Natural killer cell (primary cell): Measurements from ENCODE around the gene C1orf141. TPM values are rescaled to one million over a fixed set of nuclear protein-coding genes. Genes with fewer than 3 reads are reported as not detected.

ENCODE experiments used
- ATAC-seq, 3 donors: fragments of 150-1000 bp in 2 of 3; fragments of 200-7000 bp in 1 of 3; cut with Tn5 transposase; 1 replicate in 1 of 3; 2 replicates in 2 of 3; pipeline ENCODE4 v1.10.0; 2021; ENCODE audit warnings: mild to moderate bottlenecking in 2 of 3, moderate library complexity in 2 of 3
- DNase-seq, 2 donors: peaks; one replicate each; pipeline versions ENCODE4 v3.0.0 to v3.0.0-alpha.2; 2013 to 2021; ENCODE audit warnings: mixed read lengths in 1 of 2
- H3K27ac ChIP-seq: one replicate; pipeline ENCODE4 v1.5.1; 2013; ENCODE audit warnings: mild to moderate bottlenecking, low read length
- H3K27me3 ChIP-seq: one replicate; pipeline ENCODE4 v1.6.1; 2013; ENCODE audit warnings: low read length; ENCODE audit not compliant: control insufficient read depth, insufficient read depth
- H3K36me3 ChIP-seq: one replicate; pipeline ENCODE4 v1.6.1; 2013; ENCODE audit warnings: low read length; ENCODE audit not compliant: control insufficient read depth, insufficient read depth
- H3K4me1 ChIP-seq: one replicate; pipeline ENCODE4 v1.6.1; 2013; ENCODE audit warnings: low read length; ENCODE audit not compliant: control insufficient read depth, insufficient read depth
- H3K4me3 ChIP-seq: one replicate; pipeline ENCODE4 v1.5.1; 2013; ENCODE audit warnings: low read length
- H3K9me3 ChIP-seq: one replicate; pipeline ENCODE4 v1.6.1; 2013; ENCODE audit warnings: low read length; ENCODE audit not compliant: control insufficient read depth, insufficient read depth
- H3K27ac Mint-ChIP-seq, 2 donors: one replicate each; pipeline ENCODE4 v1.8.0; 2022; ENCODE audit warnings: mild to moderate bottlenecking in 2 of 2, mixed read lengths in 2 of 2, moderate library complexity in 1 of 2
- H3K27me3 Mint-ChIP-seq, 2 donors: one replicate each; pipeline ENCODE4 v1.8.0; 2022; ENCODE audit warnings: low read depth in 2 of 2, mixed read lengths in 2 of 2
- H3K36me3 Mint-ChIP-seq: one replicate; pipeline ENCODE4 v1.8.0; 2022; ENCODE audit warnings: mixed read lengths
- H3K4me1 Mint-ChIP-seq, 2 donors: one replicate each; pipeline ENCODE4 v1.8.0; 2022; ENCODE audit warnings: mixed read lengths in 2 of 2
- H3K4me3 Mint-ChIP-seq: one replicate; pipeline ENCODE4 v1.8.0; 2022; ENCODE audit warnings: mild to moderate bottlenecking, moderate library complexity, mixed read lengths
- H3K9me3 Mint-ChIP-seq, 2 donors: one replicate each; pipeline ENCODE4 v1.8.0; 2022; ENCODE audit warnings: mixed read lengths in 2 of 2
- WGBS: methylation state at CpG from one replicate; pipeline ENCODE4 v1.1.7; 2013; ENCODE audit warnings: missing lambda C conversion rate; ENCODE audit not compliant: insufficient coverage; 5-methylcytosine and 5-hydroxymethylcytosine counted together
- intact Hi-C: fragments of 100-400 bp; cut with micrococcal nuclease; formaldehyde crosslinking; loops from one replicate; pipeline ENCODE4 v1.14.2; 2022
- total RNA-seq, 4 donors: library from RNA; stranded (reverse); fragments of 120-200 nt in 1 of 4; gene quantifications; one replicate each; pipeline versions ENCODE4 v1.2.3 to v1.2.4, GENCODE V29; 2013 to 2022
- TF ChIP-seq, protein P1 (sequence below): fragments of 200-600 bp; IDR thresholded peaks from one replicate; pipeline ENCODE4 v1.8.0; 2022; ENCODE audit warnings: antibody characterized with exemption

C1orf141 gene
- total RNA-seq, 3 donors from 2014 or later (not counting 1 experiment from before 2014, with no cell fraction given): not detected

DNA sequence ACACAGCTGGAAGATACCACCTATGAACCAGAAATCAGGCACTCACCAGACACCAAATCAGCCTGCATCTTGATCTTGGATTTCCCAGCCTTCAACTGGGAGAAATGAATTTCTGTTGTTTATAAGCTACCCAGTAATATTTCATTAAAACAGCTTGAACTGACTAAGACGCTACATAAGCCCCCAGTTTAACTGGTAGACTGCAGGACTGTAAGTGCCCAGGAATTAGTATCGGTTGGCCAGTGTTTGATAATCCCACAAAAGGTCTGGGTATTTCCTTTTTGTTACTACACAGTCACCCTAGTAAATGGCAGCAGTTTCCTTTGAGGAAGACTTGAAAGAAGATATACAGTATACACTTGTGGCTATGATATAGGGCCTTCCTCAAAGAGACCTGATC, 73.5 kb downstream of the C1orf141 start:
- H3K4me1 Mint-ChIP-seq: no peaks in the 10 kb centered on the region
- no peaks in the 10 kb centered on the region for H3K9me3 Mint-ChIP-seq
- Histone ChIP-seq H3K27ac (no peak overlapping the region), H3K27me3 (peaks cover 4% of the 10 kb centered on the region), H3K4me1 (no peaks in the 10 kb centered on the region), H3K36me3 (no peaks in the 10 kb centered on the region), H3K4me3 (no peak overlapping the region), H3K9me3 (no peaks in the 10 kb centered on the region)
- no peaks in the 10 kb centered on the region for H3K36me3 Mint-ChIP-seq
- no peak for ATAC-seq
- WGBS: 95% methylated on average over 2 of the region's 2 CpGs
- H3K27me3 Mint-ChIP-seq: peaks cover 8 to 11% of the 10 kb centered on the region in 2 donors
- no peak overlapping the region for H3K4me3 Mint-ChIP-seq
- no peak for DNase-seq
- no peak overlapping the region for H3K27ac Mint-ChIP-seq
- intact Hi-C loops: no loop called here
- TF ChIP-seq, protein P1, sequence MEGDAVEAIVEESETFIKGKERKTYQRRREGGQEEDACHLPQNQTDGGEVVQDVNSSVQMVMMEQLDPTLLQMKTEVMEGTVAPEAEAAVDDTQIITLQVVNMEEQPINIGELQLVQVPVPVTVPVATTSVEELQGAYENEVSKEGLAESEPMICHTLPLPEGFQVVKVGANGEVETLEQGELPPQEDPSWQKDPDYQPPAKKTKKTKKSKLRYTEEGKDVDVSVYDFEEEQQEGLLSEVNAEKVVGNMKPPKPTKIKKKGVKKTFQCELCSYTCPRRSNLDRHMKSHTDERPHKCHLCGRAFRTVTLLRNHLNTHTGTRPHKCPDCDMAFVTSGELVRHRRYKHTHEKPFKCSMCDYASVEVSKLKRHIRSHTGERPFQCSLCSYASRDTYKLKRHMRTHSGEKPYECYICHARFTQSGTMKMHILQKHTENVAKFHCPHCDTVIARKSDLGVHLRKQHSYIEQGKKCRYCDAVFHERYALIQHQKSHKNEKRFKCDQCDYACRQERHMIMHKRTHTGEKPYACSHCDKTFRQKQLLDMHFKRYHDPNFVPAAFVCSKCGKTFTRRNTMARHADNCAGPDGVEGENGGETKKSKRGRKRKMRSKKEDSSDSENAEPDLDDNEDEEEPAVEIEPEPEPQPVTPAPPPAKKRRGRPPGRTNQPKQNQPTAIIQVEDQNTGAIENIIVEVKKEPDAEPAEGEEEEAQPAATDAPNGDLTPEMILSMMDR: no peak

DNA sequence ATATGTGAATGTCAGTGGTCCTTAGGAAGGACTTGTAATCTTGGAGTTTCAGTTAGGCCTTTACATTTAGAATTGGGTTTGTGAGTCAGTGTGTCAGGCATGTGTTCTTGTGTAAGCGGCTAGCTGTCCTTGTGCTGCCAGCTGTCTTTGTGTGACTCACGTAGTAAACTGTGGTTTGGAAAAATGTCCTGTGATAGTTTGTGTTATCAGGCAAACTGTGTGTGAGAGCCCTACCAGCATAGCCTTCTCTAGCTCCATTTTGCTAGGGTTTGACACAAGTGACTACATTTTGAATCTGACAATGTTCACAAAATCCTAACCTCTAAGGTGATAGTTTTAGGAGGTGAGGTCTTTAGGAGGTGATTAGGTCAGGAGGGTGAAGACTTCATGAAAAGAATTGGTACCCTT, 74.0 kb downstream of the C1orf141 start:
- 87% methylated on average over 2 of the region's 2 CpGs for WGBS
- intact Hi-C loops: no loop called here

DNA sequence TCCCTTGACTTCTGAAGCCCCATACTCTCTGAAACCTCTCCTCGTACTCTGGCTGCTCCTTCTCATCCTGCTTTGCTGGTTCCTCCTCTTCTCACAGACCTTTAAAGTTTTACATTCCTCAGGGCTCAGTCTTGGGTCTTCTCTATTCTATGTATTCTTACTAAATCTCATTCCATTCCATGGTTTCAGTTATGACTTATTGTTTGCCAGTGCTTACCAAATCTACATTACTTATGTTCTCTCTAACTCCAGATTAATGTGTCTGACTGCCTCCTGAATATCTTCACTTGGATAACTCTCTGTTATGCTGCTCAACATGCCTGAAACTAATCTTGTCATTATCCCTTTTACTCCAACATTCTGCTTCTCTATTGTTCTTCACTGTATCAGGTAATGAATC, 75.4 kb downstream of the C1orf141 start:
- intact Hi-C loops: no loop called here
- H3K27ac Mint-ChIP-seq: no peak overlapping the region
- H3K4me3 Mint-ChIP-seq: no peak overlapping the region

More for the DNA sequence above, 74.0 kb downstream of the C1orf141 start:
- H3K27me3 ChIP-seq: peaks cover 4% of the 10 kb centered on the region
- peaks cover 8 to 11% of the 10 kb centered on the region in 2 donors for H3K27me3 Mint-ChIP-seq
- H3K4me1 ChIP-seq: no peaks in the 10 kb centered on the region
- no peak for ATAC-seq
- TF ChIP-seq, protein P1: no peak
- H3K27ac Mint-ChIP-seq: no peak overlapping the region
- no peak overlapping the region for H3K4me3 ChIP-seq
- no peaks in the 10 kb centered on the region for H3K36me3 ChIP-seq
- DNase-seq: no peak
- no peaks in the 10 kb centered on the region for H3K4me1 Mint-ChIP-seq
- H3K27ac ChIP-seq: no peak overlapping the region
- H3K4me3 Mint-ChIP-seq: no peak overlapping the region
- no peaks in the 10 kb centered on the region for H3K36me3 Mint-ChIP-seq
- no peaks in the 10 kb centered on the region for H3K9me3 Mint-ChIP-seq
- H3K9me3 ChIP-seq: no peaks in the 10 kb centered on the region

More for the DNA sequence above, 75.4 kb downstream of the C1orf141 start:
- DNase-seq (no peak), ATAC-seq (no peak)
- peaks cover 0 to 3% of the 10 kb centered on the region in 2 donors for H3K4me1 Mint-ChIP-seq
- H3K27ac ChIP-seq: no peak overlapping the region
- H3K9me3 Mint-ChIP-seq: no peaks in the 10 kb centered on the region
- TF ChIP-seq, protein P1: no peak
- H3K9me3 ChIP-seq: no peaks in the 10 kb centered on the region
- peaks cover 4% of the 10 kb centered on the region for H3K27me3 ChIP-seq
- H3K4me3 ChIP-seq: no peak overlapping the region
- H3K36me3 Mint-ChIP-seq: no peaks in the 10 kb centered on the region
- H3K36me3 ChIP-seq: no peaks in the 10 kb centered on the region
- WGBS: 93% methylated on average over 1 of the region's 1 CpG
- H3K27me3 Mint-ChIP-seq: peaks cover 4 to 8% of the 10 kb centered on the region in 2 donors
- H3K4me1 ChIP-seq: peaks cover 1% of the 10 kb centered on the region
